Fibroblast of lung (primary cell): Measurements from ENCODE around the gene CLN6. TPM values are rescaled to one million over a fixed set of nuclear protein-coding genes. Genes with fewer than 3 reads are reported as not detected.

Source experiments
- DNase-seq, 2 donors: peaks; one replicate each; pipeline versions ENCODE4 v3.0.0 to v3.0.0-alpha.2; 2010; ENCODE audit warnings: low read depth in 2 of 2
- H2AFZ ChIP-seq: 2 replicates; pipeline ENCODE4 v1.5.1; 2012; ENCODE audit warnings: low read length, control low read depth, inconsistent platforms
- H3K27ac ChIP-seq: 2 replicates; pipeline ENCODE4 v1.5.1; 2011; ENCODE audit warnings: low read length, control low read depth; ENCODE audit not compliant: insufficient read depth
- H3K27me3 ChIP-seq: 2 replicates; pipeline ENCODE4 v1.5.1; 2011; ENCODE audit warnings: mild to moderate bottlenecking, low read length; ENCODE audit not compliant: control insufficient read depth, insufficient read depth
- H3K36me3 ChIP-seq: 2 replicates; pipeline ENCODE4 v1.5.1; 2011; ENCODE audit warnings: low read length; ENCODE audit not compliant: control insufficient read depth, insufficient read depth
- H3K4me1 ChIP-seq: 2 replicates; pipeline ENCODE4 v1.5.1; 2011; ENCODE audit warnings: low read length; ENCODE audit not compliant: control insufficient read depth, insufficient read depth; ENCODE audit errors: extremely low read depth
- H3K4me2 ChIP-seq: 2 replicates; pipeline ENCODE4 v1.5.1; 2011; ENCODE audit warnings: low read length, control low read depth; ENCODE audit not compliant: insufficient read depth; ENCODE audit errors: extremely low read depth
- H3K4me3 ChIP-seq, 4 experiments: fragments of 200-600 bp in 1 of 4; sonication (generic) in 1 of 4; replicated peaks in 1 of 4; 2 replicates each; pipeline ENCODE4 v1.5.1; 2011 to 2016; ENCODE audit warnings: low read length in 4 of 4, low read depth in 3 of 4, mild to moderate bottlenecking in 3 of 4, control low read depth in 2 of 4, inconsistent platforms in 1 of 4, mixed read lengths in 1 of 4; ENCODE audit not compliant: insufficient read depth in 1 of 4; ENCODE audit errors: control extremely low read depth in 1 of 4
- H3K79me2 ChIP-seq: 2 replicates; pipeline ENCODE4 v1.5.1; 2012; ENCODE audit warnings: mild to moderate bottlenecking, low read length, inconsistent platforms; ENCODE audit not compliant: control insufficient read depth, insufficient read depth
- H3K9ac ChIP-seq: 2 replicates; pipeline ENCODE4 v1.5.1; 2011; ENCODE audit warnings: mild to moderate bottlenecking, low read length, control low read depth; ENCODE audit not compliant: insufficient read depth
- H3K9me3 ChIP-seq: 2 replicates; pipeline ENCODE4 v1.5.1; 2012; ENCODE audit warnings: low read depth, low read length; ENCODE audit not compliant: control insufficient read depth, insufficient read depth
- H4K20me1 ChIP-seq: 2 replicates; pipeline ENCODE4 v1.5.1; 2011; ENCODE audit warnings: low read length; ENCODE audit not compliant: control insufficient read depth, insufficient read depth; ENCODE audit errors: extremely low read depth
- EZH2 ChIP-seq: IDR thresholded peaks from 2 replicates; pipeline ENCODE4 v1.5.1; 2012; ENCODE audit warnings: low read length, control low read depth, mild to moderate bottlenecking; ENCODE audit errors: missing control alignments
- polyA plus RNA-seq, 2 donors: library from polyadenylated mRNA; depleted of rRNA in 1 of 2; stranded (reverse) in 1 of 2; unstranded in 1 of 2; fragments of >200 nt; gene quantifications; 2 replicates each; pipeline ENCODE4 v1.2.1, GENCODE V29; 2011 to 2012; ENCODE audit warnings: missing spikeins in 1 of 2
- total RNA-seq: library from RNA; depleted of rRNA; stranded (reverse); fragments of >200 nt; gene quantifications from 2 replicates; pipeline ENCODE4 v1.2.1, GENCODE V29; 2014
- TF ChIP-seq, protein P1 (sequence below), 2 donors: IDR thresholded peaks in 1 of 2; conservative IDR thresholded peaks in 1 of 2; 1 replicate in 1 of 2; 2 replicates in 1 of 2; pipeline ENCODE4 v1.5.1; 2011 to 2012; ENCODE audit warnings: low read length in 2 of 2, control low read depth in 1 of 2, inconsistent platforms in 1 of 2, low read depth in 1 of 2, mild to moderate bottlenecking in 1 of 2

The CLN6 gene
- total and polyA plus RNA-seq, 2 donors (not counting 1 experiment from before 2014, with no cell fraction given), result 5.6 to 16.1 TPM

DNA sequence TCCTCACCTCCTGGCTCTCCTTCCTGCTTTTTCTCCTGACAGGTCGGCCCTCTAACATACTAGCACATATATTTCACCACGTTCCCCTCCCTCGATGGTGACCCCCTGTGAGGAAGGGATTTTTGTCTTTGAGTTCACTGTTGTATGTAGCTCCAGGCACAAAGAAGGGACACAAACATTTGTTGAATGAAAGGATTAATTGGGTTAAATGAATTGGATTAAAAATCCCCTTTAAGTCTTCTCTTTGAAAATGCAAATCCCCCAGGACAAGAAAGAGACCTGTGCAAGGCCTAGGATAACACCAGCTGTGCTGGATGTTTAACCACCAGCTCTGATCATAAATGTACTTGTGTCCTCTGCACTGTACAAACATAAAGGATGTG is 27.7 kb downstream of the CLN6 start:
- no peaks in the 10 kb centered on the region for H3K27me3 ChIP-seq
- no peak overlapping the region for H3K4me2 ChIP-seq
- peaks cover 2% of the 10 kb centered on the region for H3K36me3 ChIP-seq
- no peak for TF ChIP-seq EZH2
- no peaks in the 10 kb centered on the region for H3K79me2 ChIP-seq
- no peaks in the 10 kb centered on the region for H4K20me1 ChIP-seq
- DNase-seq, result no peak
- H3K9ac ChIP-seq, result no peak overlapping the region
- H3K27ac ChIP-seq, result no peak overlapping the region
- H2AFZ ChIP-seq, result no peak overlapping the region
- H3K4me3 ChIP-seq, result no peak overlapping the region
- H3K4me1 ChIP-seq, result no peaks in the 10 kb centered on the region
- H3K9me3 ChIP-seq, result no peaks in the 10 kb centered on the region

DNA sequence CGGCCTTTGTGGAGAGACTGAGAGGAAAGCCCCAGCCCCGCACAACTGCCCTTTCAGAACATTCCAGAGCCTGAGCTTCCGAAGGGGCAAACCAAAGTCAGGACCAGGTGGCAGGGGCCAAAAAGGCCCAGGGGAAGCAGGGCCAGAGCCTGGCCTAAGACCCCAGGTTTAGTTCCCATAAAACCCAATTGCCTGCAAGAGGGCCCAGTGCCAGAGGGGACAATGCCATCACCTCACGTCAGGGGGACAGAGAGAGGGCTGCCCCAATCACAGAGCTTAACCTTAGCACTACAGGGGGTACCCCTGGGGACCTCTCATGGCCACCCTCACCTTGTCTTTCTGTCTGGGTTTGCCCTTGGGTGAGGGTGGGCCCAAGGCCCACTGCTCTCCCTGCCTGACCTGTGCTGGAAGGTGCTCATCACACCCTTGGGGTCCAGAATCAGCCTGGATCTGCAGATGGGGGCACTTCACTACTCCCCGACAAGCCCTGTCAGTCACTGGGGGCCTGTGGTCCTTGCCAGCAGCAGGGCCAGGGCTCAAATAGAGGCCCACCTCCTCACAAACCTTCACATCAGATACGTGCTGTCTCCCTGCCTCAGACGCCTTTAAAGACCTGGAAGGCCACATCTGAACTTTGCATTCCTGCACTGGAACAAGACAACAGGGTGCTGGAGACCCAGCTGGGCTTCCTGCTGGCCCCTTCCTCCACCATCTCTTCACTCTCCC is 28.2 kb downstream of the CLN6 start:
- TF ChIP-seq, protein P1, sequence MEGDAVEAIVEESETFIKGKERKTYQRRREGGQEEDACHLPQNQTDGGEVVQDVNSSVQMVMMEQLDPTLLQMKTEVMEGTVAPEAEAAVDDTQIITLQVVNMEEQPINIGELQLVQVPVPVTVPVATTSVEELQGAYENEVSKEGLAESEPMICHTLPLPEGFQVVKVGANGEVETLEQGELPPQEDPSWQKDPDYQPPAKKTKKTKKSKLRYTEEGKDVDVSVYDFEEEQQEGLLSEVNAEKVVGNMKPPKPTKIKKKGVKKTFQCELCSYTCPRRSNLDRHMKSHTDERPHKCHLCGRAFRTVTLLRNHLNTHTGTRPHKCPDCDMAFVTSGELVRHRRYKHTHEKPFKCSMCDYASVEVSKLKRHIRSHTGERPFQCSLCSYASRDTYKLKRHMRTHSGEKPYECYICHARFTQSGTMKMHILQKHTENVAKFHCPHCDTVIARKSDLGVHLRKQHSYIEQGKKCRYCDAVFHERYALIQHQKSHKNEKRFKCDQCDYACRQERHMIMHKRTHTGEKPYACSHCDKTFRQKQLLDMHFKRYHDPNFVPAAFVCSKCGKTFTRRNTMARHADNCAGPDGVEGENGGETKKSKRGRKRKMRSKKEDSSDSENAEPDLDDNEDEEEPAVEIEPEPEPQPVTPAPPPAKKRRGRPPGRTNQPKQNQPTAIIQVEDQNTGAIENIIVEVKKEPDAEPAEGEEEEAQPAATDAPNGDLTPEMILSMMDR (conservative IDR thresholded peaks at IDR 0.05 in 1 of 2, IDR thresholded peaks at IDR 0.05 in 1 of 2; ENCODE audit: low read depth in 1 of 2, low read length in 2 of 2), result no peak
- no peak for TF ChIP-seq EZH2
- H4K20me1 ChIP-seq, result no peaks in the 10 kb centered on the region
- peaks cover 3% of the 10 kb centered on the region for H3K36me3 ChIP-seq
- H3K9me3 ChIP-seq, result no peaks in the 10 kb centered on the region
- H2AFZ ChIP-seq, result no peak overlapping the region
- no peaks in the 10 kb centered on the region for H3K27me3 ChIP-seq
- no peak overlapping the region for H3K9ac ChIP-seq
- H3K79me2 ChIP-seq, result no peaks in the 10 kb centered on the region
- H3K4me1 ChIP-seq, result no peaks in the 10 kb centered on the region
- H3K4me2 ChIP-seq, result no peak overlapping the region
- H3K4me3 ChIP-seq, result no peak overlapping the region
- no peak overlapping the region for H3K27ac ChIP-seq
- no peak for DNase-seq

DNA sequence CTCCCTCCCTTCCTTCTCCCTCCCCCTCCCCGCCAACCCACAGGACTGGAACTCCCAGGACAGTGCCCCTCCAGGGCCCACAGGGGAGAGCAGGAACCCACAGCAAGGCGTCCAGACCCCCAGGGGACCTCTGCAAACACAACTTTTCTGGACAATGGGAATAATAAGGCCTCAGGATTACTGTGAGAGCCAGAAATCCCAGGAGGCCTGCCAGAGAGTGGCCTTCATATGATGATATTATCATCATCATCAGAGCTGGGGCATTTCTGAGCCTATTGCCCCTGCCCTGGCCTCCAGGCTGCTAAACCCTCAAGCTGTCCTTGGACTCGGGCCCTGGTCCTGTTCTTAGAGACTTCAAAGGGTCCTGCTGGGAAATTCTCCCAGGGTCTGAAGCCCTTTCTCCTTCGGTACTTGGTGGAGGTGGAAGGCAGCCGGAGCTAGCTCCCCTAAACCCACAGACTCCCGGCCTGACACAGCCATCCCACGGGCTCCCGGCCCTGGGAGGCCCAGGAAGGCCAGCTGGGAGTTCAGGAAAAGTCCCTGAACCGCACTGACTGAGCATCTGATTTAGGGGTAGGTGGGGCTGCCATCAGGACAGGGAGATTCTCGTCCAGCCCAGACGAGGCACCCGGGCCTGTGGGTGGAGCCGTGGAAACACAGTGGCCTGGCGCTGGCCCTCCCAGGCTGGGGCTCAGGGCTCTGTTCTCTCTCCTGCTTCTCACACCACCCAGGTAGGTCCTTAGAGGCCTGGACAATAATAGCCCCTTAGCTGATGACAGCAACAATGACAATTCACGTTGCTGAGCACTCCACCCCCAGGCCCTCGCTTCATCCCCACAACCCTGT is 29.3 kb downstream of the CLN6 start:
- no peaks in the 10 kb centered on the region for H3K27me3 ChIP-seq
- H2AFZ ChIP-seq, result no peak overlapping the region
- H3K27ac ChIP-seq, result no peak overlapping the region
- H3K4me2 ChIP-seq, result no peak overlapping the region
- DNase-seq, result no peak
- H3K36me3 ChIP-seq, result peaks cover 3% of the 10 kb centered on the region
- TF ChIP-seq, protein P1 (conservative IDR thresholded peaks at IDR 0.05 in 1 of 2, IDR thresholded peaks at IDR 0.05 in 1 of 2; ENCODE audit: low read depth in 1 of 2, low read length in 2 of 2), result no peak
- TF ChIP-seq EZH2, result no peak
- no peaks in the 10 kb centered on the region for H4K20me1 ChIP-seq
- H3K9ac ChIP-seq, result no peak overlapping the region
- no peak overlapping the region for H3K4me3 ChIP-seq
- no peaks in the 10 kb centered on the region for H3K9me3 ChIP-seq
- no peaks in the 10 kb centered on the region for H3K79me2 ChIP-seq
- no peaks in the 10 kb centered on the region for H3K4me1 ChIP-seq
